GM10266 (cell line): ENCODE measurements around the gene OVAAL.

Source experiments
- DNase-seq: peaks from one replicate; pipeline ENCODE4 v3.0.0; 2012; ENCODE audit errors: extremely low spot score
- TF ChIP-seq, protein P1 (sequence below): IDR thresholded peaks from 2 replicates; pipeline ENCODE4 v1.5.1; 2012; ENCODE audit warnings: mild to moderate bottlenecking, low read depth; ENCODE audit not compliant: control insufficient read depth, insufficient read depth; ENCODE audit errors: missing control alignments

Gene OVAAL

DNA sequence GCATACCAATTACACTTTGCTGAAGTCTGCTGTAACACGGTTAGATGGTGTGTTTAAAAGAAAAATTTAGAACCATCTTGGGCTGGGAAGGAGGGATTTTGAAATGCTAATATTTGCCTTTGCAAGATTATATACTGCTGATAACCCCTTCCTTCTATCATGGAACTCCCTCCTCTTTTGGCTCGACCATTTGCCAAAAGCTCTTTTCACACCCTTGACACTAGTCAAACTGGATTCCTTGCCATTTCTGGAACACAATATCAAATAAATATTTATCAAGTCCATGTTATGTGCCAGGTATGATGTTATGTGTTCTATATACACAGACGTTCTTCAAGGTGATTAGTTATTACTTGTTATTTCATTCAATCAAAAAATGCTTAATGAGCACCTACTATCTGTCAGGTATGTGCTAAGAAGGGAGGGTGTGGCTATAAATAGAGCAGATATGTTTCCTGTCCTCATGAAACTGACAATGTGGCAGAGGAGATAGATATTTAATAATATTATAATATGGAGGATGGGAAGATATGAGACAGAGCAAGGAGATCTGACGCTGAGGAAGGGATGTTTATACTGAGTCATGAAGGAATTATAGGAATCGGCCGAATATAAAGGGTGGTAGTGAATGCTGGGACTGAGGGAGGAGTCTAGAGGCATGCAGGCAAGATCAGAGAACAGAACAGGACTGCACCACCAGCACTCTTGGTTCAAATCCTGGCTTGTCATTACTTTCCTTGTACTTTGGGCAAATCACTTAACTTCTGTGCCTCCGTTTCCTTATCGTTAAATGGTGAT, 56.9 kb downstream of the OVAAL start:
- no peak for DNase-seq

More for the DNA sequence above, 56.9 kb downstream of the OVAAL start:
- TF ChIP-seq, protein P1, sequence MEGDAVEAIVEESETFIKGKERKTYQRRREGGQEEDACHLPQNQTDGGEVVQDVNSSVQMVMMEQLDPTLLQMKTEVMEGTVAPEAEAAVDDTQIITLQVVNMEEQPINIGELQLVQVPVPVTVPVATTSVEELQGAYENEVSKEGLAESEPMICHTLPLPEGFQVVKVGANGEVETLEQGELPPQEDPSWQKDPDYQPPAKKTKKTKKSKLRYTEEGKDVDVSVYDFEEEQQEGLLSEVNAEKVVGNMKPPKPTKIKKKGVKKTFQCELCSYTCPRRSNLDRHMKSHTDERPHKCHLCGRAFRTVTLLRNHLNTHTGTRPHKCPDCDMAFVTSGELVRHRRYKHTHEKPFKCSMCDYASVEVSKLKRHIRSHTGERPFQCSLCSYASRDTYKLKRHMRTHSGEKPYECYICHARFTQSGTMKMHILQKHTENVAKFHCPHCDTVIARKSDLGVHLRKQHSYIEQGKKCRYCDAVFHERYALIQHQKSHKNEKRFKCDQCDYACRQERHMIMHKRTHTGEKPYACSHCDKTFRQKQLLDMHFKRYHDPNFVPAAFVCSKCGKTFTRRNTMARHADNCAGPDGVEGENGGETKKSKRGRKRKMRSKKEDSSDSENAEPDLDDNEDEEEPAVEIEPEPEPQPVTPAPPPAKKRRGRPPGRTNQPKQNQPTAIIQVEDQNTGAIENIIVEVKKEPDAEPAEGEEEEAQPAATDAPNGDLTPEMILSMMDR, result no peak
